Testis (tissue), 3 donors: Measurements from ENCODE around the gene BCAT1. TPM values are rescaled to one million over a fixed set of nuclear protein-coding genes. Genes with fewer than 3 reads are reported as not detected.

Experiments
- DNase-seq: peaks from one replicate; pipeline ENCODE4 v3.0.0-alpha.2; 2019
- H3K27ac ChIP-seq, 2 donors: fragments of 200-600 bp; sonication (generic); one replicate each; pipeline ENCODE4 v1.5.1; 2019
- H3K27me3 ChIP-seq: fragments of 200-600 bp; sonication (generic); one replicate; pipeline ENCODE4 v1.5.1; 2019
- H3K36me3 ChIP-seq: fragments of 200-600 bp; sonication (generic); one replicate; pipeline ENCODE4 v1.5.1; 2017; ENCODE audit warnings: low read depth; ENCODE audit errors: missing control alignments
- H3K4me1 ChIP-seq: fragments of 200-600 bp; sonication (generic); one replicate; pipeline ENCODE4 v1.5.1; 2019
- H3K4me3 ChIP-seq, 2 donors: fragments of 200-600 bp; sonication (generic); one replicate each; pipeline ENCODE4 v1.5.1; 2017 to 2019
- H3K9me3 ChIP-seq: fragments of 200-600 bp; sonication (generic); one replicate; pipeline ENCODE4 v1.5.1; 2017
- POLR2A ChIP-seq: fragments of 450-650 bp; IDR thresholded peaks from one replicate; pipeline ENCODE4 v1.6.1; 2017; ENCODE audit warnings: antibody characterized with exemption, mild to moderate bottlenecking, moderate library complexity
- WGBS, 2 donors: methylation state at CpG; one replicate each; pipeline ENCODE4 v1.1.5; 2018; 5-methylcytosine and 5-hydroxymethylcytosine counted together
- intact Hi-C: fragments of 100-400 bp; cut with DNase I; formaldehyde crosslinking; loops from one replicate; pipeline ENCODE4 v1.15.1; 2023; ENCODE audit warnings: low total_unique reads
- polyA plus RNA-seq: library from polyadenylated mRNA; stranded (reverse); fragments of 350-450 nt; fragmentation: Illumina TruSeq; extraction: RNeasy Lipid Tissue Mini Kit (QIAGEN cat#74804); gene quantifications from one replicate; pipeline ENCODE4 v1.2.3, GENCODE V29; 2014; ENCODE audit warnings: low read depth, low replicate concordance; ENCODE audit not compliant: insufficient read depth
- total RNA-seq, 2 donors: library from RNA; depleted of rRNA; stranded (reverse); fragments of >200 nt; gene quantifications; one replicate each; pipeline ENCODE4 v1.2.3, GENCODE V29; 2016
- TF ChIP-seq, protein P1 (sequence below), 3 experiments: fragments of 450-650 bp in 2 of 3; fragments of 200-600 bp in 1 of 3; sonication (generic) in 1 of 3; IDR thresholded peaks; one replicate each; pipeline ENCODE4 v1.5.1; 2016 to 2019; ENCODE audit warnings: antibody characterized with exemption in 3 of 3, mild to moderate bottlenecking in 2 of 3, moderate library complexity in 1 of 3

The BCAT1 gene
- total and polyA plus RNA-seq, 3 donors from 2014 or later: 30.8 to 44.2 (median 34.7) TPM

DNA sequence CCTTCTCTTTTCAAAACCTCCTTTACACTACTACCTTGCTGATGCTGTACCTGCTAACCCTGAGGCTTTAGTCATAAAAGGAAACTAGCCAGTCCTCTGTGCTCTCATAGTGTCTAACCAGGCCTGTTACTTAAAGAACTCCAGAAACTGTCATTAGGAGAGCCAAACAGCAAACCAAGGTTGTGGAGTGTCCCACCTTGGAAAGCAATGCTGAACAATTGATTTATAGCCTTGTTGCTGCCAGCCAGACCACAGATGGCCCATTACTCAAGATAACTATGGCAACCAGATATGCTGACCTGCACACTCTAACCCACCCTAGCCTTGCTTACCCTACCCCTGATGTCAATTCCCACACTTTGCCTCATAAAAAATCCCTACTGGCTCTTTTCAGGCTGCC lies 26.5 kb upstream of the BCAT1 start:
- no peaks in the 10 kb centered on the region for H3K27me3 ChIP-seq
- DNase-seq: no peak
- intact Hi-C loops: no loop called here

DNA sequence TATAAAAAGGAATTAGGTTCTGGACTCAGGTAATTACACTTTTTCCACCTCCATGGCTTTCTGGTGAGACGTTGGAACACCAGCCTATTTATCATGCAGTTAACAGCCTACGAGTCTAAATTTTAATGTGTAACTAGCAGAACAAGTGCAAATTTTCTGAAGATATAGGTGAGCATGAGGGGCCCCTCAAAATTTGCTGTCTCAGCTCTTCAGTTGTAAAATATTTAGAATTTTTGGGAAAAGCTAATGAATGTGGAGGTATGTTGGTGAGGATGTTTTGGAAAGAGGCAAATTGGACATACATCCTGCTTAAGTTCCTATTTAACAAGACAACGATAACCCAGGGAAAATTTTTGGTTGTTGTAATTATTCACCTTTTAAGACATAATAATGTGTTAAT lies 25.3 kb upstream of the BCAT1 start:
- Histone ChIP-seq H3K27me3 (no peaks in the 10 kb centered on the region), H3K36me3 (no peaks in the 10 kb centered on the region), H3K4me1 (no peaks in the 10 kb centered on the region), H3K4me3 (no peak overlapping the region), H3K27ac (no peak overlapping the region), H3K9me3 (no peaks in the 10 kb centered on the region)
- intact Hi-C loops: no loop called here
- DNase-seq: no peak
- TF ChIP-seq POLR2A: no peak
- TF ChIP-seq, protein P1, sequence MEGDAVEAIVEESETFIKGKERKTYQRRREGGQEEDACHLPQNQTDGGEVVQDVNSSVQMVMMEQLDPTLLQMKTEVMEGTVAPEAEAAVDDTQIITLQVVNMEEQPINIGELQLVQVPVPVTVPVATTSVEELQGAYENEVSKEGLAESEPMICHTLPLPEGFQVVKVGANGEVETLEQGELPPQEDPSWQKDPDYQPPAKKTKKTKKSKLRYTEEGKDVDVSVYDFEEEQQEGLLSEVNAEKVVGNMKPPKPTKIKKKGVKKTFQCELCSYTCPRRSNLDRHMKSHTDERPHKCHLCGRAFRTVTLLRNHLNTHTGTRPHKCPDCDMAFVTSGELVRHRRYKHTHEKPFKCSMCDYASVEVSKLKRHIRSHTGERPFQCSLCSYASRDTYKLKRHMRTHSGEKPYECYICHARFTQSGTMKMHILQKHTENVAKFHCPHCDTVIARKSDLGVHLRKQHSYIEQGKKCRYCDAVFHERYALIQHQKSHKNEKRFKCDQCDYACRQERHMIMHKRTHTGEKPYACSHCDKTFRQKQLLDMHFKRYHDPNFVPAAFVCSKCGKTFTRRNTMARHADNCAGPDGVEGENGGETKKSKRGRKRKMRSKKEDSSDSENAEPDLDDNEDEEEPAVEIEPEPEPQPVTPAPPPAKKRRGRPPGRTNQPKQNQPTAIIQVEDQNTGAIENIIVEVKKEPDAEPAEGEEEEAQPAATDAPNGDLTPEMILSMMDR (IDR thresholded peaks at IDR 0.05): no peak
- 82 to 86% methylated on average over 3 of the region's 3 CpGs for WGBS, 2 donors

More for the DNA sequence above, 26.5 kb upstream of the BCAT1 start:
- TF ChIP-seq POLR2A: no peak
- TF ChIP-seq, protein P1 (IDR thresholded peaks at IDR 0.05): no peak
- H3K4me1 ChIP-seq: no peaks in the 10 kb centered on the region
- no peak overlapping the region for H3K4me3 ChIP-seq
- H3K36me3 ChIP-seq: no peaks in the 10 kb centered on the region
- H3K9me3 ChIP-seq: no peaks in the 10 kb centered on the region
- H3K27ac ChIP-seq: no peak overlapping the region

DNA sequence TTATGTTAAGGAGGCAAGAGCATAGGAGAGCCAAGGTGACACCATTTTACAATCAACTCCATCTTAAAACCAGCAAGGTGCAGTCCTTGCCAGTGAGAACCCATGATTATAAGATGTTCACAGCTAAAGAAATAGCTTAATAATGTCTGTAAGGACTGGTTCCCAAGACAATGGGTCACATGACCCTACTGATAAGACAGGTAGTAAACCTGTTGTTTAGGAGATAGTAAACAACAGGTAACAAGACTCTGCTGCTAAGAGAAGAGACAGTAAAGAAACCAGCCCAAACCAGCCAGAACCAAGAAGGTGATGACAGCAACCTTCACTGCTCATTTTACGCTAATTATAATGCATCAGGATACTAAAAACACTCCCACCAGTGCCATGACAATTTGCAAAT lies 23.2 kb upstream of the BCAT1 start:
- intact Hi-C loops: no loop called here
- TF ChIP-seq, protein P1 (IDR thresholded peaks at IDR 0.05): no peak
- TF ChIP-seq POLR2A: no peak
- Histone ChIP-seq H3K9me3 (no peaks in the 10 kb centered on the region), H3K27ac (no peak overlapping the region), H3K4me3 (no peak overlapping the region), H3K4me1 (no peaks in the 10 kb centered on the region), H3K36me3 (no peaks in the 10 kb centered on the region), H3K27me3 (no peaks in the 10 kb centered on the region)
- WGBS, 2 donors: 77 to 88% methylated on average over 1 of the region's 1 CpG
- DNase-seq: no peak

GRCh38 chr12:24970177-24970576 lies 21.3 kb upstream of the BCAT1 start:
- H3K27ac ChIP-seq: no peak overlapping the region
- TF ChIP-seq, protein P1 (IDR thresholded peaks at IDR 0.05): no peak
- no peak for TF ChIP-seq POLR2A
- H3K9me3 ChIP-seq: no peaks in the 10 kb centered on the region
- H3K36me3 ChIP-seq: no peaks in the 10 kb centered on the region
- no peak for DNase-seq
- no peaks in the 10 kb centered on the region for H3K27me3 ChIP-seq
- H3K4me1 ChIP-seq: no peaks in the 10 kb centered on the region
- H3K4me3 ChIP-seq: no peak overlapping the region
- 74 to 86% methylated on average over 6 of the region's 6 CpGs for WGBS, 2 donors
- intact Hi-C loops: no loop called here

DNA sequence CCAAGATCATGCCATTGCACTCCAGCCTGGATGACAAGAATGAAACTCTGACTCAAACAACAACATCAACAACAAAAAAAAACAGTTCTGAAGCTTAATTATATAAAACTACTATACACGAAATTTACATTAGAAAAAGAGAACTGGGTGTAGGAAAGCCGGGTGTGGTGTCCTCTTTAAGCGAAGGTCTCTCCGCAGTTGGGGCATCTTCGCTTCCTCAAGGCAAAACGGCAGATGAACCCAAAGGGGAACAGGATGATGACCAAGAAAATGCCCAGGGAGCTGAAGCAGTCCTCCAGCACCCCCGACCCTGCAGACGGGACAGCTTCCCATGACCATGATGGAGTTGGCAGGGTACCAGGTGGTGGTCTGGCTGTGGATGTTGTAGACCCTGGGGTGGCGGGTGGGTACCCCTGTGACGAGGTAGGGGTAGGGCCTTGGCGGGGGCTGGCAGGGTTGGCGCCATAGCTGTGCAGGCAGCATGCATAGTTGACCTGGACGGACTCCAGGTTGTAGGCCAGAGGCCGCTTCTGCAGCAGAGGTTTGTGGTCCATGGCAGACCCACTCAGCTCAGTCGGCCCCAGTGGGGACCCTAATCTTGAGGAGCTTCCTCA lies 18.2 kb upstream of the BCAT1 start:
- no peak for DNase-seq
- TF ChIP-seq, protein P1 (IDR thresholded peaks at IDR 0.05): no peak
- TF ChIP-seq POLR2A: no peak
- 81 to 96% methylated on average over 13 to 15 of the region's 15 CpGs for WGBS, 2 donors
- Histone ChIP-seq H3K27me3 (no peaks in the 10 kb centered on the region), H3K9me3 (no peaks in the 10 kb centered on the region), H3K36me3 (no peaks in the 10 kb centered on the region), H3K4me3 (no peak overlapping the region), H3K4me1 (no peaks in the 10 kb centered on the region), H3K27ac (no peak overlapping the region)
- intact Hi-C loops: no loop called here
